ENCODE results near the gene THAP2.
"Not testable (repeated sequence)": the region's sequence is repeated elsewhere in the genome, so short reads cannot be mapped to it uniquely, and the experiment has no call there.

The THAP2 gene

GRCh38 chr12:71683633-71684032 lies 19.5 kb downstream of the THAP2 start:
- no peaks in the 10 kb centered on the region for H3K36me3 Mint-ChIP-seq (ENCODE audit: low read depth)
- H3K27ac Mint-ChIP-seq: no peak overlapping the region
- H3K27me3 Mint-ChIP-seq: no peaks in the 10 kb centered on the region
- H3K4me3 Mint-ChIP-seq: no peak overlapping the region
- H3K4me1 Mint-ChIP-seq (ENCODE audit: low read depth): peaks cover 40% of the 10 kb centered on the region
- no peaks in the 10 kb centered on the region for H3K9me3 Mint-ChIP-seq

DNA sequence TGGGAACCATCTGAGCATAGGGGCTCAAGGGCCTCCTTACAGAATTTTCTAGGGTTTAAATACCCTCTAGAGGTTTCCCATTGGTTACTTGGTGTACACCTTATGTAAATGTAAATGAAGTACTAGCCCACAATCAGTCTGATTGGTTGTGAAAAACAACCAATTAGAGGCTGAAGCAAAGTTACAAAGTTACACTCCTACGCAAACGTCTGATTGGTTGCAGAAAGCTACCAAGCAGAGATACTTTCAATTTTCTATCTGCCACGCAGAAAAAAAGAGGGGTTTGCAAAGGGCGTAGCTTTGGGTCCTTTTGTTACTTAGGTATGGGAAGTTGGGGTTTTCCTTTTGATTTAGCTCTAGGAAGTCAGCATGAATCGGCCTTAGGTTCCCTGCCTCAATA lies 20.0 kb downstream of the THAP2 start:
- Mint-ChIP-seq H3K36me3 (ENCODE audit: low read depth) (no peaks in the 10 kb centered on the region), H3K27me3 (no peaks in the 10 kb centered on the region), H3K4me1 (ENCODE audit: low read depth) (peaks cover 44% of the 10 kb centered on the region), H3K9me3 (no peaks in the 10 kb centered on the region), H3K4me3 (peak overlapping the region; percentile 55), H3K27ac (no peak overlapping the region)

- H3K27ac Mint-ChIP-seq: peak overlapping the region; percentile 85
Observed at GRCh38 chr12:71685312-71685906, 21.3 kb downstream of the THAP2 start.

GRCh38 chr12:71685914-71686657 lies 22.0 kb downstream of the THAP2 start, which contains the start of gene TMEM19:
Gene TMEM19 (plus strand): TSS chr12:71686082. CDS start chr12:71686681, 599 bp downstream.
- no peaks in the 10 kb centered on the region for H3K27me3 Mint-ChIP-seq
- H3K9me3 Mint-ChIP-seq: no peaks in the 10 kb centered on the region
- no peaks in the 10 kb centered on the region for H3K36me3 Mint-ChIP-seq (ENCODE audit: low read depth)
- peaks cover 53% of the 10 kb centered on the region for H3K4me1 Mint-ChIP-seq (ENCODE audit: low read depth)
- H3K27ac Mint-ChIP-seq: peak within 1 kb of the TSS; percentile 93
- peak within 1 kb of the TSS; percentile 91 for H3K4me3 Mint-ChIP-seq

More at GRCh38 chr12:71685312-71685906, 21.3 kb downstream of the THAP2 start:
- H3K27me3 Mint-ChIP-seq: no peaks in the 10 kb centered on the region
- H3K4me1 Mint-ChIP-seq (ENCODE audit: low read depth): peaks cover 53% of the 10 kb centered on the region
- peak overlapping the region; percentile 91 for H3K4me3 Mint-ChIP-seq
- no peaks in the 10 kb centered on the region for H3K9me3 Mint-ChIP-seq
- no peaks in the 10 kb centered on the region for H3K36me3 Mint-ChIP-seq (ENCODE audit: low read depth)

GRCh38 chr12:71686658-71687025 lies 22.5 kb downstream of the THAP2 start:
- H3K4me1 Mint-ChIP-seq (ENCODE audit: low read depth): peaks cover 54% of the 10 kb centered on the region
- no peaks in the 10 kb centered on the region for H3K9me3 Mint-ChIP-seq
- peaks cover 1% of the 10 kb centered on the region for H3K36me3 Mint-ChIP-seq (ENCODE audit: low read depth)
- H3K4me3 Mint-ChIP-seq: peak overlapping the region; percentile 91
- peak overlapping the region; percentile 93 for H3K27ac Mint-ChIP-seq
- no peaks in the 10 kb centered on the region for H3K27me3 Mint-ChIP-seq

DNA sequence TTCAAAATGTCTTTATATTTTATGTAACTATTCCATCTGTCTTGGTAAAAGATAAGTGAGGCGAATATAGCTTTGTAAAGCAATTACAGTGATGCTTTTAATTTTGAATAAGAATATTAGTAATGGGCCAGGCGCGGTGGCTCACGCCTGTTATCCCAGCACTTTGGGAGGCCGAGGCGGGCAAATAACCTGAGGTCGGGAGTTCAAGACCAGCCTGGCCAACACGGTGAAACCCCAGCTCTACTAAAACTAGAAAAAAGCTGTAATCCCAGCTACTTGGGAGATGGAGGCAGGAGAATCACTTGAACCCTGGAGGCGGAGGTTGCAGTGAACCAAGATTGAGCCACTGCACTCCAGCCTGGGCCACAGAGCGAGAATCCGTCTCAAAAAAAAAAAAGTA lies 23.1 kb downstream of the THAP2 start:
- not testable (repeated sequence) for H3K27me3 Mint-ChIP-seq; H3K36me3 Mint-ChIP-seq (ENCODE audit: low read depth); H3K9me3 Mint-ChIP-seq

DNA sequence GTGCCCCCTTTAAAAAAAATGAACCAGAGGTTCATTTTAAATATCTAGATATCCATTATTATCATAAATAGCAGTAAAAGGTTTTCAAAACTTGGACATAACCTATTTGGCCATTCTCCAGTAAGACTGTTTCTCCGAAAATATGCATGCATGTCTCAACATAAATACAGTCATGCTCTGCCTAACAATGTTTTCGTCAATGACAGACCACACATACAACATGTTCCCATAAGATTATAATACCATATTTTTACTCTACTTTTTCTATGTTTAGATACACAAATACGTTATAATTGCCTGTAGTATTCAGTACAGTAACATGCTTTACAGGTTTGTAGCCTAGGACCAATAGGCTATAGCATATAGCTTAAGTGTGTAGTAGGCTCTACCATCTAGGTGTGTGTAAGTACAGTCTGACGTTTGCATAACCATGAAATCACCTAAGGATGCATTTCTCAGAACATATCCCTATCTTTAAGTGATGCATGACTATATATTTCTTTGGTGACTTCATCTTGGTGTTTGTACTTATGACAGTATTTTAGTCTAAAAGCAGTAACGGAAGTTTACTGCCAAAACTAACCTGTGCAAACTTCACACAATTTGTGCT lies 25.0 kb downstream of the THAP2 start:
- Mint-ChIP-seq H3K4me3 (no peak overlapping the region), H3K36me3 (ENCODE audit: low read depth) (peaks cover 4% of the 10 kb centered on the region), H3K4me1 (ENCODE audit: low read depth) (peaks cover 59% of the 10 kb centered on the region), H3K9me3 (no peaks in the 10 kb centered on the region), H3K27ac (no peak overlapping the region), H3K27me3 (no peaks in the 10 kb centered on the region)

More for the DNA sequence above, 23.1 kb downstream of the THAP2 start:
- not testable (repeated sequence) for H3K27ac Mint-ChIP-seq
- Mint-ChIP-seq H3K4me1 (ENCODE audit: low read depth) (peaks cover 57% of the 10 kb centered on the region), H3K4me3 (peak overlapping the region; percentile 91)

GRCh38 chr12:71691504-71692129 lies 27.5 kb downstream of the THAP2 start:
- Mint-ChIP-seq H3K4me3 (no peak overlapping the region), H3K27me3 (no peaks in the 10 kb centered on the region), H3K36me3 (ENCODE audit: low read depth) (peaks cover 4% of the 10 kb centered on the region), H3K9me3 (no peaks in the 10 kb centered on the region), H3K27ac (peak overlapping the region; percentile 16), H3K4me1 (ENCODE audit: low read depth) (peaks cover 52% of the 10 kb centered on the region)

DNA sequence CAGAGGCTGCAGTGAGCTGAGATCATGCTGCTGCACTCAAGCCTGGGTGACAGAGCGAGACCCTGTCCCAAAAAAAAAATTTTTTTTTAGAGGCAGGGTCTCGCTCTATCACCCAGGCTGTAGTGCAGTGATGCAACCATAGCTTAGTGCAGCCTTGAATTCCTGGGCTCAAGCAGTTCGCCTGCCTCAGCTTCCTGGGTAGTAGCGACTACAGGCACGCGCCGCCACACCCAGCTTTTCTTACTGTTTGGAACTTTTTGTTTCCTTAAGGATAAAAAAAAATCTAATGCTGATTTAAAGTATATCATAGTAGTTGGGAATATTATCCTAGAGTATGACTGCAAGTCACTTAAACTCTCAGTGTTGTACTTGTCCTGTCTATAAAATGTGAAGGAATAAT lies 29.0 kb downstream of the THAP2 start:
- H3K27ac Mint-ChIP-seq: no peak overlapping the region
- no peaks in the 10 kb centered on the region for H3K9me3 Mint-ChIP-seq
- peaks cover 40% of the 10 kb centered on the region for H3K4me1 Mint-ChIP-seq (ENCODE audit: low read depth)
- no peaks in the 10 kb centered on the region for H3K27me3 Mint-ChIP-seq
- peaks cover 12% of the 10 kb centered on the region for H3K36me3 Mint-ChIP-seq (ENCODE audit: low read depth)
- H3K4me3 Mint-ChIP-seq: no peak overlapping the region

DNA sequence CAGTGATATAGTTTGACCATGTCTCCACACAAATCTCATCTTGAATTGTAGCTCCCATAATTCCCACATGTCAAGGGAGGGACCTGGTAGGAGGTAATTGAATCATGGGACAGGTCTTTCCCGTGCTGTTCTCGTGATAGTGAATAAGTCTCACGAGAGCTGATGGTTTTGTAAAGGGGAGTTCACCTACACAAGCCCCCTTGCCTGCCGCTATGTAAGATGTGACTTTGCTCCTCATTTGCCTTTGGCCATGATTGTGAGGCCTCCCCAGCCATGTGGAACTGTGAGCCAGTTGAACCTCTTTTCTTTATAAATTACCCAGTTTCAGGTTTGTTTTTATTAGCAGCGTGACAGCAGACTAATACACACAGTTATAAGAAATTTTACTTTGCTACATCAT lies 29.6 kb downstream of the THAP2 start:
- H3K27me3 Mint-ChIP-seq, H3K9me3 Mint-ChIP-seq, H3K4me3 Mint-ChIP-seq: not testable (repeated sequence)
- peaks cover 34% of the 10 kb centered on the region for H3K4me1 Mint-ChIP-seq (ENCODE audit: low read depth)
- H3K36me3 Mint-ChIP-seq (ENCODE audit: low read depth): peaks cover 14% of the 10 kb centered on the region
- peak overlapping the region; percentile 50 for H3K27ac Mint-ChIP-seq

DNA sequence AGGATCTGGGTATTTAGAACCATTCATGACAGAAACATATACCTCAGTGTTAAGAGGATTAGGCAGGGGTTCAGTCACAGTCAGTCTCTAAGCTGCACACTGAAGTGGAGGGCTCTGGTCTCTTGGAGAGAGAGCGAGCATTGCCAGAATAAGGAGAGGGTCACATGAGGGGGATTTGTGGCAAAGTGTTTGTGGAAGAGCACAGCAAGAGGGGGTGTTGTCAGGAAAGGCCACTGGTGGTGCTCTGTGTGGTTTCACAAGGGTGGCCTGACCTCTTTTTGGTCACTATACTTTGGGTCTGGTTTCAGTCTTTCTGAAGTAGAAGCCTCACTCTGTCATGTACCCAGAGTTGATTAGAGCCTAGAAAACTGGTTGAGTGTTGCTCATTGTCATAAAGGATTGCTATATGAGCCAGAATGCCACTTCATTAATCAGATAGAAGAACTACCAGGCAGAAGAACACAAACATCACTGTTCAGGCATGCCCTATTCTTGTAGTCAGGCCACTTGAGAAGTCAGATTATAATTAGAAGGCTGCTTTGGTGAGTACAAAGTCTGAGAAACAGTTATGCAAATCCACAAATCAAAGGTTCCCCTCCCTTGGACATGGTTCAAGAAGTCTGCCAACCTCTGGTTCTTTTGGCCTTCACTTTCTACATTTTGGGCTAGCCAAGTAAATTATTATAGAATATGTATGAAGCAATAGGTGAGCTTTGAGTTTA lies 30.2 kb downstream of the THAP2 start:
- peaks cover 28% of the 10 kb centered on the region for H3K4me1 Mint-ChIP-seq (ENCODE audit: low read depth)
- no peaks in the 10 kb centered on the region for H3K9me3 Mint-ChIP-seq
- H3K27me3 Mint-ChIP-seq: no peaks in the 10 kb centered on the region
- no peak overlapping the region for H3K4me3 Mint-ChIP-seq
- peaks cover 20% of the 10 kb centered on the region for H3K36me3 Mint-ChIP-seq (ENCODE audit: low read depth)
- H3K27ac Mint-ChIP-seq: no peak overlapping the region

DNA sequence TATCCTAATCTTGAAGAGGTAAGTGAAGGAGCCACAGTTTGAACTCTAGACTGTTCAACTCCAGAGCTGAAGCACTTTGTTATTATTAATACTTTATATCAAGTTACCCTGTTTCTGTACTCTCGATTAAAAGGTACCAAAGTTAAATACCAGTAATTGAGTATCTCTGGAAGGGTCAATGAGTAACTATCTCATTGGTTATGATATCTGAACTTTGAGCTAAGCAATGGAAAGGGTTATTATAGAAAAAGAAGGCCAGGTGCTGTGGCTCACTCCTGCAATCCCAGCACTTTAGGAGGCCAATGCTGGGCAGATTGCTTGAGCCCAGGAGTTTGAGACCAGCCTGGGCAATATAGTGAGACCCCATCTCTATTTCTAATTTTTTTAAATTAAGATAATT lies 31.7 kb downstream of the THAP2 start:
- Mint-ChIP-seq H3K9me3 (no peaks in the 10 kb centered on the region), H3K4me1 (ENCODE audit: low read depth) (peaks cover 22% of the 10 kb centered on the region), H3K4me3 (no peak overlapping the region), H3K27ac (no peak overlapping the region), H3K27me3 (no peaks in the 10 kb centered on the region), H3K36me3 (ENCODE audit: low read depth) (peaks cover 29% of the 10 kb centered on the region)

- Mint-ChIP-seq H3K36me3 (ENCODE audit: low read depth) (peaks cover 35% of the 10 kb centered on the region), H3K27ac (peak overlapping the region; percentile 41)
- H3K4me3 Mint-ChIP-seq; H3K9me3 Mint-ChIP-seq; H3K27me3 Mint-ChIP-seq; H3K4me1 Mint-ChIP-seq (ENCODE audit: low read depth): not testable (repeated sequence)
Observed at GRCh38 chr12:71702181-71702580, 38.1 kb downstream of the THAP2 start.

DNA sequence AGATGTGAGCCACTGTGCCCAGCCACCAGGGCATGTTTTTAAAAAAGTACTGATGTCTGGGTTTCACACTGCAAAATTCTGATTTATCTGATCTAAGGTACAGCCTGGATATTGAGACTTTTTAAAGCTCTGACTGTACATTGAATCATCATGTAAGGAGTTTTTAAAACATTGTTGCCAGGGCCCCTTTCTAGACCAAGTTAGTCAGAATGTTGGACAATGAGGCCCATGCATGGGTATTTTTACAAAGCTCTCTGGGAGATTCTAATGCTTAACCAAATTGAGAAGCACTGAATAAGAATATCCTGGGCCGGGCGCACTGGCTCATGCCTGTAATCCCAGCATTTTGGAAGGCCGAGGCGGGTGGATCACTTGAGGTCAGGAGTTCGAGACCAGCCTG lies 38.5 kb downstream of the THAP2 start:
- H3K9me3 Mint-ChIP-seq: no peaks in the 10 kb centered on the region
- peaks cover 36% of the 10 kb centered on the region for H3K36me3 Mint-ChIP-seq (ENCODE audit: low read depth)
- H3K27me3 Mint-ChIP-seq: no peaks in the 10 kb centered on the region
- H3K4me1 Mint-ChIP-seq (ENCODE audit: low read depth): no peaks in the 10 kb centered on the region
- no peak overlapping the region for H3K27ac Mint-ChIP-seq
- no peak overlapping the region for H3K4me3 Mint-ChIP-seq
